ENCODE data around the gene RAB1A.
"Not testable (repeated sequence)": the region's sequence is repeated elsewhere in the genome, so short reads cannot be mapped to it uniquely, and the experiment has no call there.

The RAB1A gene

GRCh38 chr2:65142515-65142914, 12.6 kb upstream of the RAB1A start:
- H3K4me3 ChIP-seq (ENCODE audit: low read length), result no peak overlapping the region
- DNase-seq (ENCODE audit: low read depth, low spot score), result no peak

GRCh38 chr2:65137197-65137775, 7.4 kb upstream of the RAB1A start:
- H3K4me3 ChIP-seq (ENCODE audit: low read length), result no peak overlapping the region
- DNase-seq (ENCODE audit: low read depth, low spot score), result no peak

- DNase-seq (ENCODE audit: low read depth, low spot score), result no peak
- H3K4me3 ChIP-seq (ENCODE audit: low read length), result no peak overlapping the region
Measured at GRCh38 chr2:65136253-65136652, 6.3 kb upstream of the RAB1A start.

GRCh38 chr2:65134158-65134557, 4.3 kb upstream of the RAB1A start:
- no peak overlapping the region for H3K4me3 ChIP-seq (ENCODE audit: low read length)
- no peak for DNase-seq (ENCODE audit: low read depth, low spot score)

- DNase-seq (ENCODE audit: low read depth, low spot score), result no peak
- H3K4me3 ChIP-seq (ENCODE audit: low read length), result no peak overlapping the region
Measured at GRCh38 chr2:65133626-65134025, 3.7 kb upstream of the RAB1A start.

- not testable (repeated sequence) for DNase-seq (ENCODE audit: low read depth, low spot score); H3K4me3 ChIP-seq (ENCODE audit: low read length)
Measured at GRCh38 chr2:65132930-65133329, 3.0 kb upstream of the RAB1A start.

- no peak for DNase-seq (ENCODE audit: low read depth, low spot score)
- peak overlapping the region; percentile 98 for H3K4me3 ChIP-seq (ENCODE audit: low read length)
Measured at GRCh38 chr2:65130664-65131175, 814 bp upstream of the RAB1A start.

- DNase-seq (ENCODE audit: low read depth, low spot score), result no peak
- peak overlapping the region; percentile 98 for H3K4me3 ChIP-seq (ENCODE audit: low read length)
Measured at GRCh38 chr2:65129286-65129825, 550 bp downstream of the RAB1A start.

- H3K4me3 ChIP-seq (ENCODE audit: low read length), result peak overlapping the region; percentile 98
- no peak for DNase-seq (ENCODE audit: low read depth, low spot score)
Measured at GRCh38 chr2:65128297-65129190, 1.4 kb downstream of the RAB1A start.

GRCh38 chr2:65125457-65125856, 4.4 kb downstream of the RAB1A start:
- not testable (repeated sequence) for DNase-seq (ENCODE audit: low read depth, low spot score); H3K4me3 ChIP-seq (ENCODE audit: low read length)

GRCh38 chr2:65122313-65122712, 7.6 kb downstream of the RAB1A start:
- DNase-seq (ENCODE audit: low read depth, low spot score), result no peak
- no peak overlapping the region for H3K4me3 ChIP-seq (ENCODE audit: low read length)

- no peak for DNase-seq (ENCODE audit: low read depth, low spot score)
- no peak overlapping the region for H3K4me3 ChIP-seq (ENCODE audit: low read length)
Measured at GRCh38 chr2:65120990-65121693, 8.8 kb downstream of the RAB1A start.

- no peak overlapping the region for H3K4me3 ChIP-seq (ENCODE audit: low read length)
- no peak for DNase-seq (ENCODE audit: low read depth, low spot score)
Measured at GRCh38 chr2:65116645-65117044, 13.3 kb downstream of the RAB1A start.

GRCh38 chr2:65114921-65115320, 15.0 kb downstream of the RAB1A start:
- DNase-seq (ENCODE audit: low read depth, low spot score), result no peak
- no peak overlapping the region for H3K4me3 ChIP-seq (ENCODE audit: low read length)

- no peak for DNase-seq (ENCODE audit: low read depth, low spot score)
- no peak overlapping the region for H3K4me3 ChIP-seq (ENCODE audit: low read length)
Measured at GRCh38 chr2:65113816-65114215, 16.1 kb downstream of the RAB1A start.

- no peak overlapping the region for H3K4me3 ChIP-seq (ENCODE audit: low read length)
- DNase-seq (ENCODE audit: low read depth, low spot score), result no peak
Measured at GRCh38 chr2:65113229-65113628, 16.7 kb downstream of the RAB1A start.

GRCh38 chr2:65112633-65113032, 17.3 kb downstream of the RAB1A start:
- DNase-seq (ENCODE audit: low read depth, low spot score), result no peak
- no peak overlapping the region for H3K4me3 ChIP-seq (ENCODE audit: low read length)

- no peak for DNase-seq (ENCODE audit: low read depth, low spot score)
- no peak overlapping the region for H3K4me3 ChIP-seq (ENCODE audit: low read length)
Measured at GRCh38 chr2:65108780-65109179, 21.1 kb downstream of the RAB1A start.

- DNase-seq (ENCODE audit: low read depth, low spot score), result no peak
- H3K4me3 ChIP-seq (ENCODE audit: low read length), result no peak overlapping the region
Measured at GRCh38 chr2:65107530-65107929, 22.4 kb downstream of the RAB1A start.

All from Jurkat, Clone E6-1 (cell line).